Left hindlimb (tissue), 1 donor: Measurements from ENCODE around the gene NOXA1.
A peak's percentile ranks its signal among the peaks of the same experiment; 100 is the strongest.
"Not testable (repeated sequence)": the region's sequence is repeated elsewhere in the genome, so short reads cannot be mapped to it uniquely, and the experiment has no call there.

Experiments used
- DNase-seq: peaks from one replicate; pipeline ENCODE4 v3.0.0-alpha.2; 2018

Gene NOXA1

GRCh38 chr9:137441289-137441934 lies 18.2 kb downstream of the NOXA1 start, which contains the start of gene ENTPD8:
Gene ENTPD8 (minus strand): TSS chr9:137441357. CDS start chr9:137438285, 3,072 bp downstream.
- peak; percentile 60 for DNase-seq

- no peak for DNase-seq
These were observed 18.7 kb downstream of the NOXA1 start for GRCh38 chr9:137441935-137442321.

GRCh38 chr9:137444106-137444790 lies 21.1 kb downstream of the NOXA1 start:
- peak; percentile 7 for DNase-seq

- DNase-seq: peak; percentile 82
These were observed 22.1 kb downstream of the NOXA1 start for GRCh38 chr9:137445275-137445807.

- DNase-seq: peak; percentile 33
These were observed 22.8 kb downstream of the NOXA1 start for GRCh38 chr9:137445930-137446431.

GRCh38 chr9:137446851-137447471 lies 23.8 kb downstream of the NOXA1 start:
- DNase-seq: no peak

GRCh38 chr9:137447722-137448601 lies 24.8 kb downstream of the NOXA1 start:
- peak; percentile 37 for DNase-seq

- DNase-seq: peak; percentile 34
These were observed 25.4 kb downstream of the NOXA1 start for GRCh38 chr9:137448602-137448962.

GRCh38 chr9:137449081-137449844 lies 26.1 kb downstream of the NOXA1 start:
- DNase-seq: peak; percentile 26

- peak; percentile 28 for DNase-seq
These were observed 26.8 kb downstream of the NOXA1 start for GRCh38 chr9:137449931-137450538.

- peak; percentile 29 for DNase-seq
These were observed 27.5 kb downstream of the NOXA1 start for GRCh38 chr9:137450539-137451222.

GRCh38 chr9:137451264-137452005 lies 28.2 kb downstream of the NOXA1 start:
- DNase-seq: not testable (repeated sequence)

- DNase-seq: peak; percentile 32
These were observed 29.0 kb downstream of the NOXA1 start for GRCh38 chr9:137452006-137452760.

- peak; percentile 44 for DNase-seq
These were observed 29.8 kb downstream of the NOXA1 start for GRCh38 chr9:137452761-137453642.

- peak; percentile 77 for DNase-seq
These were observed 30.5 kb downstream of the NOXA1 start for GRCh38 chr9:137453643-137454081.

GRCh38 chr9:137454145-137454596 lies 31.0 kb downstream of the NOXA1 start:
- DNase-seq: peak; percentile 67

- peak; percentile 58 for DNase-seq
These were observed 31.6 kb downstream of the NOXA1 start for GRCh38 chr9:137454597-137455358.
